Activated B cell treated with CpG ODN at 0.5 μM for 24 hours (primary cell): ENCODE results near the gene CCNC. TPM values are rescaled to one million over a fixed set of nuclear protein-coding genes. Genes with fewer than 3 reads are reported as not detected.
"Not testable (repeated sequence)": the region's sequence is repeated elsewhere in the genome, so short reads cannot be mapped to it uniquely, and the experiment has no call there.

Experiments used
- ATAC-seq: fragments of 200-7000 bp; cut with Tn5 transposase; one replicate; pipeline ENCODE4 v1.10.0; 2021; ENCODE audit warnings: low read depth, mild to moderate bottlenecking, moderate library complexity
- CTCF ChIA-PET: fragments of 350-600 bp; sonication (Branson Sonifier 250); formaldehyde crosslinking; loops from one replicate; lab custom pipeline; 2021; ENCODE audit warnings: antibody characterized with exemption; lab: Charles Lee
- POLR2A ChIA-PET: fragments of 350-600 bp; sonication (Branson Sonifier 250); formaldehyde crosslinking; loops from one replicate; lab custom pipeline; 2021; ENCODE audit warnings: antibody characterized with exemption; lab: Charles Lee
- DNase-seq: peaks from one replicate; pipeline ENCODE4 v3.0.0; 2022
- H3K27ac Mint-ChIP-seq: one replicate; pipeline ENCODE4 v1.8.0; 2020; ENCODE audit warnings: mixed read lengths
- H3K27me3 Mint-ChIP-seq: one replicate; pipeline ENCODE4 v1.8.0; 2021; ENCODE audit warnings: mixed read lengths
- H3K36me3 Mint-ChIP-seq: one replicate; pipeline ENCODE4 v1.8.0; 2021; ENCODE audit warnings: low read depth, mixed read lengths
- H3K4me1 Mint-ChIP-seq: one replicate; pipeline ENCODE4 v1.8.0; 2021; ENCODE audit warnings: mixed read lengths
- H3K4me3 Mint-ChIP-seq: one replicate; pipeline ENCODE4 v1.8.0; 2020; ENCODE audit warnings: mild to moderate bottlenecking, mixed read lengths
- H3K9me3 Mint-ChIP-seq: one replicate; pipeline ENCODE4 v1.8.0; 2020; ENCODE audit warnings: mixed read lengths
- CTCF ChIP-seq: fragments of 200-600 bp; IDR thresholded peaks from one replicate; pipeline ENCODE4 v1.8.0; 2022; ENCODE audit warnings: antibody characterized with exemption, mild to moderate bottlenecking
- intact Hi-C: fragments of 100-400 bp; cut with micrococcal nuclease; formaldehyde crosslinking; loops from one replicate; pipeline ENCODE4 v1.15.1; 2024
- total RNA-seq: library from RNA; stranded (reverse); gene quantifications from 2 replicates; pipeline ENCODE4 v1.2.3, GENCODE V29; 2022

The CCNC gene
- total RNA-seq, 1 donor from 2014 or later: 51.6 TPM

GRCh38 chr6:99602520-99603420 is 34.3 kb upstream of the CCNC start:
- Mint-ChIP-seq H3K9me3 (no peaks in the 10 kb centered on the region), H3K27ac (no peak overlapping the region), H3K4me3 (peak overlapping the region; percentile 60), H3K4me1 (peaks cover 27% of the 10 kb centered on the region), H3K36me3 (no peaks in the 10 kb centered on the region), H3K27me3 (peaks cover 74% of the 10 kb centered on the region)
- ChIA-PET CTCF (interaction anchor here (2.7 kb wide), 1 partner anchor 14 kb away, joined by 12 read pairs; no protein-coding TSS in a partner anchor), POLR2A (no interaction called here)
- intact Hi-C loops: loop anchor here (1.0 to 5.0 kb wide), 3 partner anchors 11 to 770 kb away; partner anchors contain the start of gene POU3F2
- ATAC-seq (no peak), DNase-seq (no peak)
- no peak for TF ChIP-seq CTCF

- H3K27ac Mint-ChIP-seq, H3K36me3 Mint-ChIP-seq, intact Hi-C loops, CTCF ChIA-PET, ATAC-seq, DNase-seq, POLR2A ChIA-PET, H3K4me3 Mint-ChIP-seq, H3K9me3 Mint-ChIP-seq: not testable (repeated sequence)
- H3K4me1 Mint-ChIP-seq: peaks cover 19% of the 10 kb centered on the region
- peaks cover 72% of the 10 kb centered on the region for H3K27me3 Mint-ChIP-seq
These were observed 26.2 kb upstream of the CCNC start for GRCh38 chr6:99594696-99595095.

- ATAC-seq (no peak), DNase-seq (no peak)
- ChIA-PET POLR2A (no interaction called here), CTCF (no interaction called here)
- no peak for TF ChIP-seq CTCF
- H3K4me3 Mint-ChIP-seq: no peak overlapping the region
- no peak overlapping the region for H3K27ac Mint-ChIP-seq
- H3K9me3 Mint-ChIP-seq: peaks cover 3% of the 10 kb centered on the region
- intact Hi-C loops: no loop called here
- H3K4me1 Mint-ChIP-seq: peaks cover 30% of the 10 kb centered on the region
- no peaks in the 10 kb centered on the region for H3K36me3 Mint-ChIP-seq
- peaks cover 72% of the 10 kb centered on the region for H3K27me3 Mint-ChIP-seq
These were observed 24.4 kb upstream of the CCNC start for GRCh38 chr6:99592900-99593299.

GRCh38 chr6:99591673-99592364 is 23.4 kb upstream of the CCNC start:
- peaks cover 3% of the 10 kb centered on the region for H3K9me3 Mint-ChIP-seq
- H3K4me3 Mint-ChIP-seq: peak overlapping the region; percentile 50
- DNase-seq: no peak
- ChIA-PET CTCF (no interaction called here), POLR2A (no interaction called here)
- peaks cover 66% of the 10 kb centered on the region for H3K27me3 Mint-ChIP-seq
- no peak overlapping the region for H3K27ac Mint-ChIP-seq
- no peak for TF ChIP-seq CTCF
- peaks cover 30% of the 10 kb centered on the region for H3K4me1 Mint-ChIP-seq
- no peaks in the 10 kb centered on the region for H3K36me3 Mint-ChIP-seq
- intact Hi-C loops: loop anchor here (1.0 kb wide), 1 partner anchor 11 kb away; no protein-coding TSS in a partner anchor
- ATAC-seq: no peak

- ATAC-seq: no peak
- ChIA-PET CTCF (no interaction called here), POLR2A (no interaction called here)
- no peak for DNase-seq
- Mint-ChIP-seq H3K4me3 (peak overlapping the region; percentile 50), H3K4me1 (peaks cover 30% of the 10 kb centered on the region), H3K27ac (no peak overlapping the region), H3K36me3 (no peaks in the 10 kb centered on the region), H3K27me3 (peaks cover 63% of the 10 kb centered on the region), H3K9me3 (peaks cover 3% of the 10 kb centered on the region)
- intact Hi-C loops: loop anchor here (1.0 kb wide), 1 partner anchor 12 kb away; no protein-coding TSS in a partner anchor
- no peak for TF ChIP-seq CTCF
These were observed 22.5 kb upstream of the CCNC start for GRCh38 chr6:99590728-99591672.
